GM19025 (cell line): ENCODE measurements around the gene DNASE2B.

Experiments
- ATAC-seq: cut with Tn5 transposase; IDR thresholded peaks from one replicate; pipeline ENCODE4 v1.9.1; 2021; ENCODE audit warnings: mild to moderate bottlenecking, low read depth, moderate library complexity; ENCODE audit not compliant: unreplicated experiment

Gene DNASE2B

GRCh38 chr1:84373436-84374141 lies 24.7 kb upstream of the DNASE2B start:
- no peak for ATAC-seq

- ATAC-seq: no peak
Measured at GRCh38 chr1:84374991-84375696, 23.1 kb upstream of the DNASE2B start.

GRCh38 chr1:84376000-84376910 lies 22.0 kb upstream of the DNASE2B start:
- no peak for ATAC-seq

DNA sequence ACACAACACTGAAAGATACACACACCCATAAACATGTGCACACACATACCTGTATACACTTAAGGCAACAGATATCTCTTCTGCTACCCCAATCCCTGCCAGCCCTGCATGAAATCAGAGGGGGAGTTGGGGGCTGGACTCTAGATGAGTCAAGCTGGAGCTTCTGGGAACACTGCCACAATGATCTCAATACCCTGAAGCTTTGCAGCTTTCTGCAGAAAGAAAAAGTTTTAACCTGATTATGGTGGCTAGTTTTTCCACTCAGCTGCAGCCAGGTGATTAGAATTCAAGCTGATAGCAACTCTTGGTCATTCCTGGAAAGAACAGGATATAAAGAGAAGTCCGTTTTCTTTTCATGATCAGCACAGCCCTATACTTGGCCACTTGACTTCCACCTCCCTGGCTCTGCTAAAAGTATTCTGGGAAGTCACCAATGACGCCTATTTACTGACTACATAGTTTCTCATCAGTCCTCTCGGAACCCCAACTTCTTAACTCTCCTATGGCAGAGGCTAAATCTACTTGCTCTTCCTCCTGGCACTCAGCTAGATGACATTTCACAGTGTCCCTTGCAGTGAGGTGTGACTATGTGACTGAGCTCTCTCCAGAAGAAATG lies 20.7 kb upstream of the DNASE2B start:
- no peak for ATAC-seq

GRCh38 chr1:84379138-84379916 lies 19.0 kb upstream of the DNASE2B start:
- ATAC-seq: no peak

DNA sequence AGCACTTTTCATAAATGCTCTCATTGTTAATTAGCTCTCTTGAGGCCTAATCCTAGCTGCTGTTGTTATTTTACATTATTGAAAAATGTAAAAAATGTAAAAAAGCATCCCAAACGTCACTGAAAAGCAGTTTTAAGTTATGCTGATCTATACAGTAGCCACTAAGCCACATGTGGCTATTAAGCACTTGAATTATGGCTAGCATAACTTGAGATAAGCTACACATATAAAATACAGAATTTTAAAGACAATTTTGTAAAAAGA lies 18.4 kb upstream of the DNASE2B start:
- no peak for ATAC-seq

GRCh38 chr1:84382127-84382526 lies 16.2 kb upstream of the DNASE2B start:
- ATAC-seq: no peak

GRCh38 chr1:84385347-84385746 lies 12.9 kb upstream of the DNASE2B start:
- no peak for ATAC-seq

DNA sequence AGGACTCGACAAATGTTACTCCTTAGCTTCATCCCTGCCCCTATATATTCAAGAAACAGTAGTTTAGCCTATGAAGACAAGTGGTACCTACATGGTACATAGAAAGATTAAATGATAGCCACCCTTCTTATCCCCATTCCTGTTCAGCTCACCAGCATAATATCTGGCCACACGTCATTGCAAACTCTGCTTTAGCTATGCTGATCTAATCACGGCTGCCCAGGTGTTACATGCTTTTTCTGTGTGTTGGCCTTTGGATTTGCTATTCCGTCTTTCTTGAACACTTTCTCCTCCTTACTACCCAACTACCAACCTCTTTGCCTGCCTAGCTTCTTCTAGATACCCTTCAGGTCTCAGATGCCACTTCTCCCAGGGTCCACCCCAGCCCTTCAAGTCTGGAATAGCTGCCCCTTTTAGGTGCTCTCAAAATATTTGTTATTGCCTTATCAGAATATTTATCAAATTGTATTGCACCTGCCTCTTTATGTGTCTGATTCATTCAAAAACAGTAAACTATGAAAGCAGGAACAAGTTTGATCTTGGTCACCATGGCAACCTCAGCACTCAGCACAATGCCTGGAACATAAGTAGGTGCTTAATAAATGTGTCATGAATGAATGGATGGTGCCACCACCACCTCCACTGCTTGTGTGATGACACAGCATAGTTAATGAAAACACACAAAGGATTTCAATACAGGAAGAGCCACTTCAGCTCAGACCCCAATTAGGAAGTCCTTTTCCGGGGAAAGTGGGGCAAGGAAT lies 11.4 kb upstream of the DNASE2B start:
- ATAC-seq: no peak

DNA sequence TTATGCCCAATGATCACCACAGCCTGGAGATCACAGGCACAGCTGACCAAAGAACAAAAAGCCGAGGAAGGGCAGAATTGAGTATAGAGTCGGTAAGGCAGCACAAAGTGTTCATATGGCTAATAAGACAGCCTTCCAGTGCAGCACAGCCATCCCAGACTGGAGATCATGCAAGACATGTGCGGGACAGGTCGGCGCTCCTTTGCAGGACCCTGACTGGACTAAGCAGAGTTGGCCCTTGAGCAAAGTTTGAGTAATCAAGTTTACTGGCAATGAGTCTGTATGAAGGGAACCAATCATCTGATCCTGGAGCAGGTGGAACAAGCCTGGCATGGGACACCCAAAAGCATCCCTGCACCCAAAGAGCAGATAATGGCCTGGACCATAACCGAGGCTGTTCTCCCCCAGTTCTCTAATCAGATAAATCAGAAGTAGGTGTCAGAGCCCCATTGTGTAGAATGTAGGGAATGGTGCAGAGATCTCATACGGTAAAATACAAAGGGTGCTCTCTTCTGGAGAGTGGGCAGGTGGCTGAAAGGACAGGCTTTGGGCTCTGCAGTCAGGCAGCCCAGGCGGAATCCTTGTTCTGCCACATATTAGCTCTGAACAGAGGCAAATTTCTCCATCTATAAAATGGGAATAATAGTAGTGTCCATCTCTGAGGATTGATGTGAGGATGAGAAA lies 10.7 kb upstream of the DNASE2B start:
- ATAC-seq: no peak

DNA sequence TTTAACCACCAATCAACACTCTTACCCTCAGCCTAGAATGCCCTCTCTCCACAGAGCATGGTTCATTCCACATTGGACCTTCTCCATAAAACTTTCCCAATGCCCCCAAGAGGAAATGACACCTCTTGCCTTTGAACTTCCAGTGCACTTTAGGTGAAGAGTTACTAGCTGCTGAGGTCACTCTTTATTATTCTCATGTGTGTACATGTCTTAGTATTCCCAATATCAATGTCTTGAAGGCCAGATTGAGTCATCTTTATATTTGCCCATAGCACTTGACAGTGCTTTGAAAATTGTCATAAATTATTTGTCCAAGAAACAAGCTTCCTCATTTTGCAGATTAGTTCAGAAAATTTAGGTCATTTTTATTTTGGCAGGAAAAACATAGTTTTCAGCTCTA lies 8.1 kb upstream of the DNASE2B start:
- ATAC-seq: no peak

- ATAC-seq: no peak
Measured at GRCh38 chr1:84401156-84401555, 2.9 kb downstream of the DNASE2B start.

DNA sequence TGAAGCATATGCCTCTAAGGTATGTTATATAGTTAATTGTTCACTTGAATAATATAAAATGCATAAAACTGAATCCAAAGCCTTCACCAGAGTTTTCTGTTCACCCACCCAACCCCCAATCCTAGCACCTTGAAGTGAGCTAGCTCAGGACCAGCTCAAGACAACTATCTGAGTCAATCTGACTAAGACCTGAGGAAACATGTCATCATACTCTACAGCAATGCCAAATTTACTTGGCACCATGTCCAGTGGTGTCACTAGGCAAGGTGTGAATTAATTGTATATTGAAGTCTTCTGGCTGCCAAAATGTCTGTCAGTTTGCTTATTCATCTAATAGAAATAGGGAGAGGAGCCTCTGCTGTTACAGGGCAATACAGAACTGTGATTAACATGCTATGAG lies 3.8 kb downstream of the DNASE2B start:
- no peak for ATAC-seq

DNA sequence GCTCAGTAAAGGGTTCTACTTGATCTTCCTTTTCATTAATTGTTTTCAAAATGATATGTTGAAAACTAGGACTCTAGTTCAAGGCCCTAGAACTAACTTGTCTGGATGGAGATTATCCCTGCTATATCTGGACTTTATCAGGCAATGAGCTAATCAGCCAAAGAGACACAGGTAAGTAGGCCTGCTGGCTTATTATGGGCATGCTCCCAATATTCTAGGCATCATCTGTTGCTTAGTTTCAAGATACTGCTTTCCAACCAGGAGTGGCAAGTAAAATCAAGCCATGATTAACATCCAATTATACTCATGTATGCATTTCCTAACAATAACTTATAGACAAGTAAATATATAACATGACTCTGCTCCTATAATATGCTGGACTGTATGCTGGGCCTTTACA lies 4.2 kb downstream of the DNASE2B start:
- ATAC-seq: no peak

DNA sequence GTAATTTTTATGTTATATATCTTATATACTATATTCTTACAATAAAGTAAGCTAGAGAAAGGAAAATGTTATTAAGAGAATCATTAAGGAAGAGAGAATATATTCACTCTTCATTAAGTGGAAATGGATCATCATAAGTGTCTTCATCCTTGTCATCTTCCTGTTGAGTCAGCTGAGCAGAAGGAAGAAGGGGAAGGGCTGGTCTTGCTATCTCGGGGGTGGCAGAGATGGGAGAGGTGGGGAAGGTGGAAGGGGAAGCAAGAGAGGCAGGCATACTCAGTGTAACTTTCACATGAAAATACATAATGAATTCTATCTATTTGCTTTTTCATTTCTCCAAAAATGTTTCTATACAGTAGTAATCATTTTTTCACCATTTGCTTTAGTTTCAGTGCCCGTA lies 5.1 kb downstream of the DNASE2B start:
- no peak for ATAC-seq

DNA sequence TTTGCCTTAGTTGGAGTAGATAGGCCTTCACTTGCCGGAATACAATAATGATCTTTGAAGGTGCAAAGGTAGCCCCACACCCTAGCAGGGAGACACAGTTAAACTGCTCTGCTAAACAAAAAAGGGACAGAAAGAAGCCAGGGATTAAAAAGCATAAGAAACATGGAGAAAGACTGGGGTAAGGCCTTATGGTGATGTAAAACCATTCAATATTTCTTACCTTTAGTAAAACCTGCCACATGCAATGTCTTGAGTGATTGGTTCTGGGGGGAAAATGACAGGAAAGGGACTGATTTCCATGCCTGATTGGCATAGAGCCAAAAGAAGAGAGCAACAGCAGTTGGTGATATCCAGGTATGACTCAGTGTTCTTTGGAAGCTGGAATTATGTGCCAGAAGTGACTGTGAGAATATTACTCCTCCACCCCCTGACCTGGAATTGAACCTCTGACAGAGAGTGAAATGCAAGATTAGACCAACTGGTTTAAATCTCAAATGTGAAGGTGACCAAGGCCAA lies 8.1 kb downstream of the DNASE2B start:
- no peak for ATAC-seq

DNA sequence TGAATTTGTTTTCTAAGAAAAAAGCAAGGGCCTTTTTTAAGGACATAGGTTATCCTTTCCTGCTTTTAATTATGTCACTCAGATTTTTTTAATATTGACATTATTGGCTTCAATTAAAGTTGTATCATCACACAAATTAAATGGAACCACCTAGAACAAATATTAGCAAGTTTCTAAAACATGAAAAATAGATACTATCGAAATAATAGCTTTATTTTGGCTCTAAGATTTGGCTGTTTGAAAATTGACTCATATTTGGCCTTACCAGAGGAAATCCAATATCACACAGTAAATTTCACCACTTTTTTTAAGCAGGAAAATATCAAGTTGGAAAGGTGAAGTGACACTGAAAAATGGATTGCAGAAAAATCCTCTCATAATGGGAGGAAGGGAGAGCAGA lies 9.2 kb downstream of the DNASE2B start:
- ATAC-seq: no peak

DNA sequence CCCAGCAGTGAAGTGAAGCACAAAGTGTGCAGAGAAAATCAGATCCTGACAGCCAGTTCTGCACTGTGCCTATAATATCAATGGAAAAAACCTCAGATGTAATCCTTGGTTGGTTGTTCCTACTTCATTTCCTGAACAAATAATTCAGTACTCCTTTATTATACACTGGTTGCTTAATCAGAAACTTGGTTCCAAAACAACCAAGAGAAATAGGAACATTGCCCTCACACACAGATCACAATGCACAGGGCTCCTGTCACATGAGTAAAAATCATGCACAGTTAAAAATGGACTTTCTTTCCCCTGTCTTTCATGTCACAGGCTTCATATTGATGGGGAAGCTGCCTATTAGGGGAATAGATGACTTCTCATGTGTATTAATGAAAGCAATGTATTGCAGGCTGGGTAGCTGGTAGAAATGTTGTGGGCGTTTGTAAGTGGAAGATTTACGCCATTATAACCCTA lies 9.7 kb downstream of the DNASE2B start:
- no peak for ATAC-seq

DNA sequence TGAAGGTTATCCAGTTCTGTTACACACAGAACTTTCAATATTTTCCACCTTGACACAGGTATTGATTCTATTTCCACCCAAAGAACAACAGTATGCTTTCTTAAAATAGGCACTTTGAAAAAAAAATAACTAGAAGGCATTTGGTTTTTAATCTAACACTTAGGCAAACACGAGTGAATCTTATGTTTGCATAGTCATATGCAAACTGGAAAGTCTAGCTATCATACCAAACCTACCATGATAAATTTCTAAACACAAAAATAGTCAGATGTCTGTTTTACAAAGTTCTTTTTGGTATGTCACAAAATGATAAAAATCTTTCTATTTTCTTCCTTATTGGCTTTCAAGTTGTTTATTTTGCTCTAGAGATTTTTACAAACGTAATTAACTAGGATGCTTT lies 11.6 kb downstream of the DNASE2B start:
- ATAC-seq: no peak
